Measurements from ENCODE around the gene HIVEP3. TPM values are rescaled to one million over a fixed set of nuclear protein-coding genes. Genes with fewer than 3 reads are reported as not detected.

Gene HIVEP3
- total and polyA plus RNA-seq, 3 donors from 2014 or later: 4.8 to 7.3 (median 7.2) TPM

DNA sequence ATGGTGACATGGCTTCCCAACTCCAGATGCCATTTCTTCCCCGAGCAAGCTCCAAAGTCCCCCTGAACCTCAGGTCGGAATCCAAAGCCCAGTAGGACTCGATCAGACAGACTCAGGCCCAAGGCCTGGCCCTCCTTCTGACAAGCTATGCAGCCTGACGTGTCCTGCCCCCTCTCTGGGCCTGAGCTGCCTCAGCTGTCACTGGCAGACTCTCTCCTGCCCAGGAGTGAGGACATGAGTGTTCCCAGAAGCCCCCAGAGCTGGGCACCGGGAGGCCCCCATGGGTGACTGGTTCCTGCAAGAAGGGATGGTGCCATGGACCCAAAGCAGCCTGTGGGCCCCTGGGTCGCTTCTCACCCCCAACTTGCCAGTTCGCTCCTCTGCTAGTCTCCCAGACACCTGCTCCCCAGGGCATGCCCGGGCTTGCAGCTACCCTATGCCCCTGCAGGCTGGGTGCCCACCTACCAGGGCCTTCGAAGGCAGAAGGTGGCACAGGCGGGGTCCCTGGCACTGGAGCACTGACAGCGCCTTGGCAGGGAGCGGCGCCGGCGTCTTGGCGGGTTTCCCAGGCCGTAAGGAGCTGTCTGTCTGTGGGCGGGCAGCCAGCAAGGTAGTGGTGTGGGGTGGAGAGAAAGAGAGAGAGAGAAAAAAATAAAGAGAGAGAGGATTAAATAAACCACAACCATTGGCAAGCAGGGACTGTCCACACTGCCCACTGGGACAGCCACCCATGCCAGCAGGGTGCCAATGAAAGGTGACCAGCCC lies 436.5 kb downstream of the HIVEP3 start:
- no peak for TF ChIP-seq POLR2A (IDR thresholded peaks at IDR 0.05)
- TF ChIP-seq, protein P1, sequence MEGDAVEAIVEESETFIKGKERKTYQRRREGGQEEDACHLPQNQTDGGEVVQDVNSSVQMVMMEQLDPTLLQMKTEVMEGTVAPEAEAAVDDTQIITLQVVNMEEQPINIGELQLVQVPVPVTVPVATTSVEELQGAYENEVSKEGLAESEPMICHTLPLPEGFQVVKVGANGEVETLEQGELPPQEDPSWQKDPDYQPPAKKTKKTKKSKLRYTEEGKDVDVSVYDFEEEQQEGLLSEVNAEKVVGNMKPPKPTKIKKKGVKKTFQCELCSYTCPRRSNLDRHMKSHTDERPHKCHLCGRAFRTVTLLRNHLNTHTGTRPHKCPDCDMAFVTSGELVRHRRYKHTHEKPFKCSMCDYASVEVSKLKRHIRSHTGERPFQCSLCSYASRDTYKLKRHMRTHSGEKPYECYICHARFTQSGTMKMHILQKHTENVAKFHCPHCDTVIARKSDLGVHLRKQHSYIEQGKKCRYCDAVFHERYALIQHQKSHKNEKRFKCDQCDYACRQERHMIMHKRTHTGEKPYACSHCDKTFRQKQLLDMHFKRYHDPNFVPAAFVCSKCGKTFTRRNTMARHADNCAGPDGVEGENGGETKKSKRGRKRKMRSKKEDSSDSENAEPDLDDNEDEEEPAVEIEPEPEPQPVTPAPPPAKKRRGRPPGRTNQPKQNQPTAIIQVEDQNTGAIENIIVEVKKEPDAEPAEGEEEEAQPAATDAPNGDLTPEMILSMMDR (IDR thresholded peaks at IDR 0.05): no peak
- Histone ChIP-seq H3K36me3 (ENCODE audit: low read depth, missing control alignments) (no peaks in the 10 kb centered on the region), H3K27ac (no peak overlapping the region), H3K4me1 (peaks cover 39% of the 10 kb centered on the region), H3K4me3 (no peak overlapping the region), H3K9me3 (no peaks in the 10 kb centered on the region), H3K27me3 (no peaks in the 10 kb centered on the region)
- peak; percentile 85 for DNase-seq
- WGBS, 2 donors: 78 to 89% methylated on average over 12 to 18 of the region's 18 CpGs
- intact Hi-C loops (cut with DNase I; ENCODE audit: low total_unique reads): no loop called here

DNA sequence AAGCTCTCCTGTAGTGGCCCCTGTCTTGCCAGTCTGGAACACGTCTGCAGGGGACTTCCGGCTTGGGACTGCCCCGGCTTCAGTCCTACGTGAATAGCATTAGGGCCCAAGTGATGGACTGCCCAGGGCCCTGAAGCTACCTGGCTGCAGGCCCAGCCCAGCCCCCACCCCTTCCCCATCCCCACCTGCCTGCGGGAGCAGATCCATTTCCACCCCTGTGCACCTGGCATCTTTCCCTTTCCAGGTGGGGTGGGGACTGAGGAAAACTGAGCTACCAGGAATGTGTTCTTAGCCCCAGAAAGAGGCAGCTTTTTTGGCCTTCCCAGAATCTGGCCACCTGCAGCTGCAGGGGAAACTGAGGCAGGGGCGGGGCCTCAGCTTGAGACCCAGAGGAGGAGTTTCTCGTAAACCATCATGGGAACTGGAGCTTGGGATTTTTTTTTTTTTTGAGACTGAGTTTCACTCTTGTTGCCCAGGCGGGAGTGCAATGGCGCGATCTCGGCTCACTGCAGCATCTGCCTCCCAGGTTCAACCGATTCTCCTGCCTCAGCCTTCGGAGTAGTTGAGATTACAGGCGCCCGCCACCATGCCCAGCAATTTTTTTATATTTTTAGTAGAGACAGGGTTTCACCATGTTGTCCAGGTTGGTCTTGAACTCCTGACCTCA lies 437.5 kb downstream of the HIVEP3 start:
- peaks cover 42% of the 10 kb centered on the region for H3K4me1 ChIP-seq
- H3K9me3 ChIP-seq: no peaks in the 10 kb centered on the region
- TF ChIP-seq, protein P1 (IDR thresholded peaks at IDR 0.05): no peak
- TF ChIP-seq POLR2A (IDR thresholded peaks at IDR 0.05): no peak
- H3K27ac ChIP-seq: no peak overlapping the region
- 88 to 98% methylated on average over 10 to 14 of the region's 15 CpGs for WGBS, 2 donors
- H3K36me3 ChIP-seq (ENCODE audit: low read depth, missing control alignments): no peaks in the 10 kb centered on the region
- H3K4me3 ChIP-seq: no peak overlapping the region
- intact Hi-C loops (cut with DNase I; ENCODE audit: low total_unique reads): no loop called here
- DNase-seq: no peak
- H3K27me3 ChIP-seq: no peaks in the 10 kb centered on the region

- H3K4me1 ChIP-seq: peaks cover 42% of the 10 kb centered on the region
- no peak for DNase-seq
- WGBS, 2 donors: 92 to 97% methylated on average over 9 to 10 of the region's 10 CpGs
- no peaks in the 10 kb centered on the region for H3K36me3 ChIP-seq (ENCODE audit: low read depth, missing control alignments)
- no peak overlapping the region for H3K27ac ChIP-seq
- H3K27me3 ChIP-seq: no peaks in the 10 kb centered on the region
- no peak overlapping the region for H3K4me3 ChIP-seq
- TF ChIP-seq POLR2A (IDR thresholded peaks at IDR 0.05): no peak
- TF ChIP-seq, protein P1 (IDR thresholded peaks at IDR 0.05): no peak
- no peaks in the 10 kb centered on the region for H3K9me3 ChIP-seq
- intact Hi-C loops (cut with DNase I; ENCODE audit: low total_unique reads): no loop called here
Observed at GRCh38 chr1:41480204-41481108, 438.3 kb downstream of the HIVEP3 start.

- WGBS, 2 donors: 75 to 90% methylated on average over 3 of the region's 3 CpGs
- peak overlapping the region in 1 of 2 donors; percentile 14 for H3K27ac ChIP-seq
- TF ChIP-seq, protein P1 (IDR thresholded peaks at IDR 0.05): no peak
- TF ChIP-seq POLR2A (IDR thresholded peaks at IDR 0.05): no peak
- no peaks in the 10 kb centered on the region for H3K27me3 ChIP-seq
- peaks cover 41% of the 10 kb centered on the region for H3K4me1 ChIP-seq
- no peaks in the 10 kb centered on the region for H3K36me3 ChIP-seq (ENCODE audit: low read depth, missing control alignments)
- intact Hi-C loops (cut with DNase I; ENCODE audit: low total_unique reads): no loop called here
- DNase-seq: no peak
- no peak overlapping the region for H3K4me3 ChIP-seq
- no peaks in the 10 kb centered on the region for H3K9me3 ChIP-seq
Observed at GRCh38 chr1:41479808-41480160, 438.9 kb downstream of the HIVEP3 start.
